Measurements from ENCODE around the gene RNU4-1.
"Not testable (repeated sequence)": the region's sequence is repeated elsewhere in the genome, so short reads cannot be mapped to it uniquely, and the experiment has no call there.

RNU4-1 gene

DNA sequence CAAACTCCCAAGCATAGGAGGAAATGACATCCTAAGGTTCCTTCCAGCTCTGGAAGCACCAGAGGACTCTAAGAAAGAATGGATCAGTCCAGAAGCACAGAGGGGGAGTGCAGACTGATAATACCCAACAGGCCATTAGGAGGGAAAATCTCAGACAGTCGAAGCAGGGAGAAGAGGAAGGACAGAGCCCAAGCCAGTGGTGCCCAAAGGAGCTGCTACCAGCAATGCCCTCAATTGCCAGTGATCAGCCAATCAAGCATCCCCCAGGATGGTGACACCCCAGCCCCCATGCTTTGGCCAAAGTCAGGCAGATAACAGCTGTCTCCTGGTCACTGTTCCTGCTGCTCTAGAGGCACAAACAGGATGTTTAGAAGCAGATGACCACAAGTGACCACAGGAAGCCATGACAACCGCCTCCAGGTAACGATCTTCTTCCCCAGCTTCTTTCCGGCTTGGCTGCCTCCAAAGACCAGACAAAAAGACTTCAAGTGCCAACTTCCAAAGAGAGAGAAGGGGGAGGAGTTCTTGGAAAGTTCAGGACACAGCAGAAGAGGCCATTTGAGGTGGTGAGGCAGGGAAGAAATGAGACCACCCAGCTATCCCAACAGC lies 43.7 kb downstream of the RNU4-1 start:
- WGBS, 2 donors (ENCODE audit: extremely low coverage in 2 of 2, insufficient read length in 2 of 2, insufficient replicate concordance in 1 of 2) = no CpG with 5 or more reads among the region's 4 CpGs
- Histone ChIP-seq H3K4me1 (ENCODE audit: control insufficient read depth in 2 of 2, insufficient read depth in 1 of 2, low read depth in 1 of 2, low read length in 2 of 2) (peaks cover 8 to 15% of the 10 kb centered on the region in 2 donors), H3K36me3 (replicated peaks in 1 of 2; ENCODE audit: control insufficient read depth in 2 of 2, insufficient read depth in 2 of 2, low read length in 2 of 2) (peaks cover 0 to 4% of the 10 kb centered on the region in 2 donors), H3K27me3 (ENCODE audit: control insufficient read depth in 3 of 3, insufficient read depth in 3 of 3, low read depth in 1 of 3, low read length in 3 of 3) (no peaks in the 10 kb centered on the region), H3K9ac (ENCODE audit: low read depth, low read length, poor library complexity) (no peak overlapping the region), H3K9me3 (replicated peaks in 1 of 2; ENCODE audit: control insufficient read depth in 2 of 2, insufficient read depth in 1 of 2, low read depth in 1 of 2, low read length in 2 of 2) (peaks cover 0 to 2% of the 10 kb centered on the region in 2 donors), H2BK12ac (ENCODE audit: low read length) (no peak overlapping the region), H3K14ac (ENCODE audit: low read length) (no peak overlapping the region), H4K91ac (ENCODE audit: low read depth, low read length, poor library complexity) (no peak overlapping the region), H3K4ac (ENCODE audit: low read length) (no peak overlapping the region), H3K4me3 (ENCODE audit: low read length in 2 of 2) (no peak overlapping the region), H2BK120ac (ENCODE audit: low read depth, low read length) (no peak overlapping the region), H3K23ac (ENCODE audit: low read depth, low read length, poor library complexity) (no peak overlapping the region), H2BK5ac (ENCODE audit: low read length) (no peak overlapping the region), H3K4me2 (ENCODE audit: insufficient read depth, low read length, poor library complexity, severe bottlenecking) (no peak overlapping the region), H3K18ac (ENCODE audit: low read length) (peak overlapping the region; percentile 15), H4K8ac (ENCODE audit: low read depth, low read length) (no peak overlapping the region), H3K79me1 (ENCODE audit: low read depth, low read length) (no peaks in the 10 kb centered on the region), H2AFZ (ENCODE audit: low read length) (no peak overlapping the region), H3K27ac (replicated peaks; ENCODE audit: low read length) (no peak overlapping the region), H2AK5ac (ENCODE audit: low read depth, low read length) (no peak overlapping the region), H2BK15ac (ENCODE audit: low read length) (no peak overlapping the region)
- DNase-seq (ENCODE audit: low spot score) = no peak

- H3K27me3 ChIP-seq (ENCODE audit: control insufficient read depth in 3 of 3, insufficient read depth in 3 of 3, low read depth in 1 of 3, low read length in 3 of 3) = no peaks in the 10 kb centered on the region
- H2BK15ac ChIP-seq (ENCODE audit: low read length) = no peak overlapping the region
- DNase-seq (ENCODE audit: low spot score) = no peak
- H3K36me3 ChIP-seq (replicated peaks in 1 of 2; ENCODE audit: control insufficient read depth in 2 of 2, insufficient read depth in 2 of 2, low read length in 2 of 2) = no peaks in the 10 kb centered on the region
- H2BK12ac ChIP-seq (ENCODE audit: low read length) = no peak overlapping the region
- H2BK120ac ChIP-seq (ENCODE audit: low read depth, low read length) = no peak overlapping the region
- H3K9ac ChIP-seq (ENCODE audit: low read depth, low read length, poor library complexity) = no peak overlapping the region
- H3K23ac ChIP-seq (ENCODE audit: low read depth, low read length, poor library complexity) = no peak overlapping the region
- H3K4me1 ChIP-seq (ENCODE audit: control insufficient read depth in 2 of 2, insufficient read depth in 1 of 2, low read depth in 1 of 2, low read length in 2 of 2) = peaks cover 8 to 18% of the 10 kb centered on the region in 2 donors
- no peak overlapping the region for H3K14ac ChIP-seq (ENCODE audit: low read length)
- no peak overlapping the region for H2AK5ac ChIP-seq (ENCODE audit: low read depth, low read length)
- H3K79me1 ChIP-seq (ENCODE audit: low read depth, low read length) = no peaks in the 10 kb centered on the region
- no CpG with 5 or more reads among the region's 6 CpGs for WGBS, 2 donors (ENCODE audit: extremely low coverage in 2 of 2, insufficient read length in 2 of 2, insufficient replicate concordance in 1 of 2)
- no peak overlapping the region for H3K4ac ChIP-seq (ENCODE audit: low read length)
- H3K9me3 ChIP-seq (replicated peaks in 1 of 2; ENCODE audit: control insufficient read depth in 2 of 2, insufficient read depth in 1 of 2, low read depth in 1 of 2, low read length in 2 of 2) = no peaks in the 10 kb centered on the region
- no peak overlapping the region for H3K18ac ChIP-seq (ENCODE audit: low read length)
- no peak overlapping the region for H3K4me3 ChIP-seq (ENCODE audit: low read length in 2 of 2)
- no peak overlapping the region for H3K4me2 ChIP-seq (ENCODE audit: insufficient read depth, low read length, poor library complexity, severe bottlenecking)
- H4K91ac ChIP-seq (ENCODE audit: low read depth, low read length, poor library complexity) = no peak overlapping the region
- no peak overlapping the region for H2BK5ac ChIP-seq (ENCODE audit: low read length)
- no peak overlapping the region for H3K27ac ChIP-seq (replicated peaks; ENCODE audit: low read length)
- no peak overlapping the region for H2AFZ ChIP-seq (ENCODE audit: low read length)
- H4K8ac ChIP-seq (ENCODE audit: low read depth, low read length) = no peak overlapping the region
Observed at GRCh38 chr12:120247621-120248030, 45.4 kb downstream of the RNU4-1 start.

- DNase-seq (ENCODE audit: low spot score) = no peak
- Histone ChIP-seq H3K4me3 (ENCODE audit: low read length in 2 of 2) (no peak overlapping the region), H2BK5ac (ENCODE audit: low read length) (no peak overlapping the region), H3K18ac (ENCODE audit: low read length) (no peak overlapping the region), H3K14ac (ENCODE audit: low read length) (no peak overlapping the region), H2BK12ac (ENCODE audit: low read length) (no peak overlapping the region), H2AFZ (ENCODE audit: low read length) (no peak overlapping the region), H2BK120ac (ENCODE audit: low read depth, low read length) (no peak overlapping the region), H4K8ac (ENCODE audit: low read depth, low read length) (no peak overlapping the region), H3K79me1 (ENCODE audit: low read depth, low read length) (no peaks in the 10 kb centered on the region), H4K91ac (ENCODE audit: low read depth, low read length, poor library complexity) (no peak overlapping the region), H3K4me1 (ENCODE audit: control insufficient read depth in 2 of 2, insufficient read depth in 1 of 2, low read depth in 1 of 2, low read length in 2 of 2) (peaks cover 8 to 18% of the 10 kb centered on the region in 2 donors), H3K27me3 (ENCODE audit: control insufficient read depth in 3 of 3, insufficient read depth in 3 of 3, low read depth in 1 of 3, low read length in 3 of 3) (no peaks in the 10 kb centered on the region), H2BK15ac (ENCODE audit: low read length) (no peak overlapping the region), H3K23ac (ENCODE audit: low read depth, low read length, poor library complexity) (no peak overlapping the region), H3K4me2 (ENCODE audit: insufficient read depth, low read length, poor library complexity, severe bottlenecking) (no peak overlapping the region), H3K4ac (ENCODE audit: low read length) (no peak overlapping the region), H3K9ac (ENCODE audit: low read depth, low read length, poor library complexity) (no peak overlapping the region), H3K27ac (replicated peaks; ENCODE audit: low read length) (no peak overlapping the region), H3K9me3 (replicated peaks in 1 of 2; ENCODE audit: control insufficient read depth in 2 of 2, insufficient read depth in 1 of 2, low read depth in 1 of 2, low read length in 2 of 2) (no peaks in the 10 kb centered on the region), H2AK5ac (ENCODE audit: low read depth, low read length) (no peak overlapping the region), H3K36me3 (replicated peaks in 1 of 2; ENCODE audit: control insufficient read depth in 2 of 2, insufficient read depth in 2 of 2, low read length in 2 of 2) (no peaks in the 10 kb centered on the region)
- WGBS, 2 donors (ENCODE audit: extremely low coverage in 2 of 2, insufficient read length in 2 of 2, insufficient replicate concordance in 1 of 2) = no CpG with 5 or more reads among the region's 3 CpGs
Observed at GRCh38 chr12:120247183-120247582, 45.9 kb downstream of the RNU4-1 start.

DNA sequence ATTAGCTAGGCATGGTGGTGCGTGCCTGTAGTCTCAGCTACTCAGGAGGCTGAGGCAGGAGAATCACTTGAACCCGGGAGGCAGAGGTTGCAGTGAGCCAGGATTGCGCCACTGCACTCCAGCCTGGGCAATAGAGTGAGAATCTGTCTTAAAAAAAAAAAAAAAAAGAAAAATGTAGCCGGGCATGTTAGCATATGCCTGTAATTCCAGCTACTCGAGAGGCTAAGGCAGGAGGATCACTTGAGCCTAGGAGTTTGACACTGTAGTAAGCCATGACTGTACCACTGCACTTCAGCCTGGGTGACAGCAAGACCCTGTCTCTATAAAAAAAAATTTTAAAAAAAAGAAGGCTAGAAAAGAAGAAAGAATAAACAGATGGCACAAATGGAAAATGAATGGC lies 46.3 kb downstream of the RNU4-1 start:
- not testable (repeated sequence) for H3K79me1 ChIP-seq (ENCODE audit: low read depth, low read length); H2BK120ac ChIP-seq (ENCODE audit: low read depth, low read length); H3K9ac ChIP-seq (ENCODE audit: low read depth, low read length, poor library complexity); H3K4me3 ChIP-seq (ENCODE audit: low read length in 2 of 2); H3K36me3 ChIP-seq (replicated peaks in 1 of 2; ENCODE audit: control insufficient read depth in 2 of 2, insufficient read depth in 2 of 2, low read length in 2 of 2); H3K18ac ChIP-seq (ENCODE audit: low read length); H2BK15ac ChIP-seq (ENCODE audit: low read length); H2BK5ac ChIP-seq (ENCODE audit: low read length); H3K4me2 ChIP-seq (ENCODE audit: insufficient read depth, low read length, poor library complexity, severe bottlenecking); H3K9me3 ChIP-seq (replicated peaks in 1 of 2; ENCODE audit: control insufficient read depth in 2 of 2, insufficient read depth in 1 of 2, low read depth in 1 of 2, low read length in 2 of 2); H2AK5ac ChIP-seq (ENCODE audit: low read depth, low read length); H4K8ac ChIP-seq (ENCODE audit: low read depth, low read length); DNase-seq (ENCODE audit: low spot score); H2AFZ ChIP-seq (ENCODE audit: low read length); H3K4ac ChIP-seq (ENCODE audit: low read length); H2BK12ac ChIP-seq (ENCODE audit: low read length); H3K27ac ChIP-seq (replicated peaks; ENCODE audit: low read length); H3K14ac ChIP-seq (ENCODE audit: low read length); H3K23ac ChIP-seq (ENCODE audit: low read depth, low read length, poor library complexity); H4K91ac ChIP-seq (ENCODE audit: low read depth, low read length, poor library complexity); H3K27me3 ChIP-seq (ENCODE audit: control insufficient read depth in 3 of 3, insufficient read depth in 3 of 3, low read depth in 1 of 3, low read length in 3 of 3)
- WGBS, 2 donors (ENCODE audit: extremely low coverage in 2 of 2, insufficient read length in 2 of 2, insufficient replicate concordance in 1 of 2) = no CpG with 5 or more reads among the region's 5 CpGs
- H3K4me1 ChIP-seq (ENCODE audit: control insufficient read depth in 2 of 2, insufficient read depth in 1 of 2, low read depth in 1 of 2, low read length in 2 of 2) = peaks cover 10 to 18% of the 10 kb centered on the region in 2 donors

Measured in neuronal stem cell (in vitro differentiated cells).